ENCODE measurements around the gene BMP6. TPM values are rescaled to one million over a fixed set of nuclear protein-coding genes. Genes with fewer than 3 reads are reported as not detected.

BMP6 gene
- total and polyA plus RNA-seq, 5 experiments from 2014 or later, result not detected

DNA sequence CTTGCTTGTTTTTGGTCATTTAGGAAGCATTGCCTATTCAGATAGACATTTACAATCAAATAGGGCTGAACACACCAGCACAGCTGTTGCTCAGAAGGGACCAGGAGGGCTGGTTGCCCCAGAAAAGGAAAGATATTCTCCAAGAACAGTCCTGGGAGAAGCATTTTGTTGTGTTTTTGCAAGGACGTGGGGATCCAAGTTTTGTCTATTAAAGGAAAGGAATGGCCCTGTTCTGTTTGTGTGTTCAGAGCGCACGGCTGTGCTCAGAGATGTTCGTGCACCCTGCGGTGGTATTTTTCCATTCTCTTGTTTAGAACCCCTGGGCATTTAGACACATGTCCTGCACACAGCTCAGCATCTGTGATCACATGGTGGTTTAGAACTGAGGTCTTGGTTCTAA, 102.2 kb downstream of the BMP6 start:
- no peak overlapping the region for H3K4me3 Mint-ChIP-seq
- ATAC-seq (no peak), DNase-seq (no peak)
- H3K36me3 Mint-ChIP-seq, result peaks cover 0 to 5% (median 0%) of the 10 kb centered on the region in 3 donors
- H3K9me3 Mint-ChIP-seq, result peaks cover 0 to 12% (median 7%) of the 10 kb centered on the region in 9 donors
- POLR2A ChIA-PET, result no interaction called here
- H3K27ac Mint-ChIP-seq, result no peak overlapping the region
- H3K4me1 Mint-ChIP-seq, result no peaks in the 10 kb centered on the region
- peaks cover 15 to 61% (median 26%) of the 10 kb centered on the region in 5 donors for H3K27me3 Mint-ChIP-seq

DNA sequence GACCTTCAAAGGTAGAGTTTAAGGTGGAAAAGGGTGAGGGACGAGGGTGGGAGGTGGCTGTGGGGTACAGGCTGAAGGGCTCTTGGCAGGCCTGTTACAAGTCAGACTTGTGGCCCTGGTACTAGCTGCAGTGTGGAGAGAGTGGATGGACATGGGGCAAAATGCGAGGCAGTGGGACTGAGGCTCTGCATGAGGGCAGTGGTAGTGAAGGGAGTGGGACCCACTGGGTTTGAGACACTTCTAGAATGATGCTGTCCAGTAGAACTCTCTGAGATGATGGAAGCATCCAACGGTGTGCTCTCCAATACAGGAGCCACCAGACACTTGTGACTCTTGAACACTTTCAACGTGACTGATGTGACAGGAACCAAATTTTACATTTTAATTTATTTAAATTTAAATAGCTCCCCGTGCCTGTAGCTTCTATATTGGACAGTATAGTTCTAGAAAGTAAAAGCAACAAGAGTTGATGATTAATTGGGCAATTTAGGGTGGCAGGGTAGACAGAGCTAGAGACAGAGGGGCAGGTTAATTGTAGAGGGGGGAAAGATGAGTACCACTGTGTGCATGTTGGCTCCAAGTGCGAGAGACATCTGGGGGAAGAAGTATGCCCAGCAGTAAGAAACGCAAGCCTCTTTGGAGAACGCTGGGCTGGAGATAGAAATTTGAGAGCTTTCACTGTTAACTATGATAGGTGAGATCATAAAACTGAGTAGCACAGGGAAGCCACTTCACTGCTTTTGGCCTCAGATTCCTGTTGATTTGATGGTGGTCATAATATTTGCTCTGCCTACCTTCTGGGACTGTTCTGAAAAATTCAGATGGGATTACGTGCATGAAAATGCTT, 107.2 kb downstream of the BMP6 start:
- ATAC-seq (no peak), DNase-seq (no peak)
- H3K27ac Mint-ChIP-seq, result no peak overlapping the region
- peaks cover 9 to 43% (median 20%) of the 10 kb centered on the region in 5 donors for H3K27me3 Mint-ChIP-seq
- POLR2A ChIA-PET, result no interaction called here
- peaks cover 0 to 5% (median 0%) of the 10 kb centered on the region in 3 donors for H3K36me3 Mint-ChIP-seq
- H3K9me3 Mint-ChIP-seq, result peaks cover 0 to 12% (median 7%) of the 10 kb centered on the region in 9 donors
- H3K4me1 Mint-ChIP-seq, result no peaks in the 10 kb centered on the region
- no peak overlapping the region for H3K4me3 Mint-ChIP-seq

GRCh38 chr6:7833751-7834070, 107.8 kb downstream of the BMP6 start:
- Mint-ChIP-seq H3K27ac (no peak overlapping the region), H3K27me3 (peaks cover 9 to 43% (median 20%) of the 10 kb centered on the region in 5 donors), H3K36me3 (peaks cover 0 to 5% (median 0%) of the 10 kb centered on the region in 3 donors)

GRCh38 chr6:7836371-7837026, 110.6 kb downstream of the BMP6 start:
- Mint-ChIP-seq H3K27me3 (peaks cover 6 to 34% (median 10%) of the 10 kb centered on the region in 5 donors), H3K27ac (no peak overlapping the region), H3K4me3 (no peak overlapping the region), H3K9me3 (peaks cover 0 to 3% (median 0%) of the 10 kb centered on the region in 9 donors), H3K4me1 (no peaks in the 10 kb centered on the region), H3K36me3 (no peaks in the 10 kb centered on the region)
- POLR2A ChIA-PET, result no interaction called here
- ATAC-seq (no peak), DNase-seq (no peak)

More at GRCh38 chr6:7833751-7834070, 107.8 kb downstream of the BMP6 start:
- H3K9me3 Mint-ChIP-seq, result peaks cover 0 to 12% (median 7%) of the 10 kb centered on the region in 9 donors
- no peaks in the 10 kb centered on the region for H3K4me1 Mint-ChIP-seq
- POLR2A ChIA-PET, result no interaction called here
- H3K4me3 Mint-ChIP-seq, result no peak overlapping the region
- no peak for DNase-seq
- ATAC-seq, result no peak

DNA sequence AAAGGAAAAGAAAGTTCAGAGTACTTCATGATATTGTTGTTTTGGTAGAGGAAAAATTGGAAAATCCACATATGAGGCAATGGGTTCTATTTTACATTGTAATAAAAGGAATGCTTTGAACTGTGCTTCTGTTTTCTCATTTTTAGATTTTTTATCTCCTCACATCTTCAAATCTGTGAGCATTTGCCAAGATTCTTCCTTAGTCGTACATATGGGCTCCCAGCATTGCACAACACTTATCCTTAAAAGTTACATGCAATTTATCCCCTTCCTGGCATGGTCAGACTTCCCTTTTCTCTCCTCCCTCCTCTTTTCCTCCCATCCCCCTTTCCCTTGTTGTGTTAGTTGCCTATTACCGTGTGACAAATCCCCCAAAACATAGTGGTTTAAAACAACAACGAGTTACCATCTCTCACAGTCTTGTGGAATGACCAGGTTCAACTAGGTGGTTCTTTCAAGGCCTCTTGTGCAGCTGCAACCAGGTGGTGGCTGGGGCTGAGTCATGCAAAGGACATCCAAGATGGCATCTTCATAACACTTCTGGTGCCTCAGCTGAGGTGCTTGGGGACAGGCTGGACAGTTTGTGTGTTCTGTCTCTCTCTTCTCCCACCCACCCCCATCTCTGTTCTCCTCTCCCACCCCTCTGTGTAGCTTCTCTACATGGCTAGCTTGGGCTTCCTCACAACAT, 116.0 kb downstream of the BMP6 start:
- no peak for DNase-seq

GRCh38 chr6:7846966-7847818, 121.3 kb downstream of the BMP6 start:
- Mint-ChIP-seq H3K36me3 (peaks cover 0 to 5% (median 0%) of the 10 kb centered on the region in 3 donors), H3K4me1 (no peaks in the 10 kb centered on the region), H3K27ac (no peak overlapping the region), H3K27me3 (peaks cover 0 to 12% (median 3%) of the 10 kb centered on the region in 5 donors), H3K4me3 (no peak overlapping the region), H3K9me3 (peaks cover 2 to 20% (median 11%) of the 10 kb centered on the region in 9 donors)
- DNase-seq (no peak), ATAC-seq (no peak)
- POLR2A ChIA-PET, result no interaction called here

More for the DNA sequence above, 116.0 kb downstream of the BMP6 start:
- no peak for ATAC-seq
- peaks cover 3 to 21% (median 7%) of the 10 kb centered on the region in 5 donors for H3K27me3 Mint-ChIP-seq
- POLR2A ChIA-PET, result no interaction called here
- no peak overlapping the region for H3K4me3 Mint-ChIP-seq
- no peak overlapping the region for H3K27ac Mint-ChIP-seq
- H3K9me3 Mint-ChIP-seq, result peaks cover 0 to 8% (median 0%) of the 10 kb centered on the region in 9 donors
- H3K36me3 Mint-ChIP-seq, result no peaks in the 10 kb centered on the region
- no peaks in the 10 kb centered on the region for H3K4me1 Mint-ChIP-seq

DNA sequence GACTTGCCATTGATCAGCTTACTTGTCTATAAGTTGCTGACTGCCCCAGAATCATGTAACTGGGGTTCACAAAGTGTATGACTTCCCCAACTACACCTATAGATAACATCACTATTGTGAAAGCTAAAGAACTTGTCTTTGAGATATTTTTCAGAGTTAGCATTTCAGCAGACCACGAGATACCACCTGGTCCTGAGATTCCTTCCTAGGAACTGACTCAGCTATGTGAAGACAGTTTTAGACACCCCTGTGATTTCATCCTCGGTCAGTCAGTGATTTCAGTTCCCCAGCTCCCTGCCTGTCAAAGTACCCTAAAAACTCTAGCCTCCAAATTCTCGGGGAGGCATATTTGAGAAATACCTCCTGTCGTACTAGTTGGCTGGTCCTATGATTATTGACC, 122.3 kb downstream of the BMP6 start:
- H3K36me3 Mint-ChIP-seq, result peaks cover 0 to 12% (median 0%) of the 10 kb centered on the region in 3 donors
- peaks cover 0 to 26% (median 11%) of the 10 kb centered on the region in 9 donors for H3K9me3 Mint-ChIP-seq
- POLR2A ChIA-PET, result no interaction called here
- no peaks in the 10 kb centered on the region for H3K4me1 Mint-ChIP-seq
- no peak overlapping the region for H3K4me3 Mint-ChIP-seq
- DNase-seq, result no peak
- H3K27me3 Mint-ChIP-seq, result peaks cover 0 to 12% (median 3%) of the 10 kb centered on the region in 5 donors
- ATAC-seq, result no peak
- H3K27ac Mint-ChIP-seq, result no peak overlapping the region

GRCh38 chr6:7851780-7852179, 125.9 kb downstream of the BMP6 start:
- Mint-ChIP-seq H3K4me3 (no peak overlapping the region), H3K4me1 (no peaks in the 10 kb centered on the region), H3K27ac (no peak overlapping the region), H3K36me3 (peaks cover 0 to 13% (median 0%) of the 10 kb centered on the region in 3 donors), H3K9me3 (peaks cover 0 to 30% (median 11%) of the 10 kb centered on the region in 9 donors), H3K27me3 (peaks cover 0 to under 1% (median 0%) of the 10 kb centered on the region in 5 donors)
- POLR2A ChIA-PET, result no interaction called here
- ATAC-seq (no peak), DNase-seq (no peak)

DNA sequence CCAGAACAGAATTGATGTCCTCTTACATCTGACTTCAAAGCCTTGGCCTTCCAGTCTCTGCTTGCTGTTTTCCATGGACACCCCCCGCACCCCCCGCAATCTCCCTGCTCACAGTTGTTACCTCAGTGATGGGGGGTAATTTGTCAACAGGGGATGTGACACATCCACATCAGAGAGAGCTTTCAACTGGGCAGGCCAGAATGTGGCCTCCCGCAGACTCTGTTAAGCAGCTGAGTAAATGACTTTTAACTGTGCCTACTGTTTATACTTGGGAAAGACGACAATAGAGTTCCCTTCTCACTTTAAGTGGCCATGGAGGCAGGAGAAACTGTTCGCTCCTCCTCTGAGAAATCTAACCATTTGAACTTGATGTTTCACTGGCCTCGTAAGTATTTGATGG, 133.7 kb downstream of the BMP6 start:
- H3K4me1 Mint-ChIP-seq, result no peaks in the 10 kb centered on the region
- POLR2A ChIA-PET, result no interaction called here
- no peak for ATAC-seq

DNA sequence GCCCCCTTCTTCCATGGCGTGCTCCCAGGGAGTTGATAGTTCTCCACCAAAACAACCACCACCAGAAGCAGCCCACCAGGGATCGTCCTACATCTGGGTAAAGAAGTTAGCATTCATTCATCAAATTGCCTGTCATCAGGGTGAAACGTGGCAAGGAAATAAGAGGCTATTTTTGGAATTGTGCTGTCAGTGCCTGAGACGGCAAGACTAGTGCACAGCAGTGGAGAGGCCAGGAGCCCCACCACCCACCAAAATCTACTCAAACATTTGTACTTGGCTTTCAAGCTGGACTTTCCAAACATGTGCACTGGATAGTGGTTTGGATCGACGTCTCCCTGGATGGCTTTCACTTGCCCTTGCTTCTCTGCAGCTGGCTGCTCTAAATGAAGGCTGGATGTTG, 139.9 kb downstream of the BMP6 start:
- no peak for DNase-seq
- POLR2A ChIA-PET, result no interaction called here
- no peaks in the 10 kb centered on the region for H3K9me3 Mint-ChIP-seq
- peaks cover 1 to 11% (median 2%) of the 10 kb centered on the region in 5 donors for H3K27me3 Mint-ChIP-seq
- no peaks in the 10 kb centered on the region for H3K4me1 Mint-ChIP-seq
- H3K27ac Mint-ChIP-seq, result no peak overlapping the region
- no peak overlapping the region for H3K4me3 Mint-ChIP-seq
- H3K36me3 Mint-ChIP-seq, result no peaks in the 10 kb centered on the region
- ATAC-seq, result no peak

More for the DNA sequence above, 133.7 kb downstream of the BMP6 start:
- no peak overlapping the region for H3K4me3 Mint-ChIP-seq
- peaks cover 4 to 15% (median 9%) of the 10 kb centered on the region in 5 donors for H3K27me3 Mint-ChIP-seq
- no peak overlapping the region for H3K27ac Mint-ChIP-seq
- no peak for DNase-seq
- H3K9me3 Mint-ChIP-seq, result no peaks in the 10 kb centered on the region
- H3K36me3 Mint-ChIP-seq, result no peaks in the 10 kb centered on the region

DNA sequence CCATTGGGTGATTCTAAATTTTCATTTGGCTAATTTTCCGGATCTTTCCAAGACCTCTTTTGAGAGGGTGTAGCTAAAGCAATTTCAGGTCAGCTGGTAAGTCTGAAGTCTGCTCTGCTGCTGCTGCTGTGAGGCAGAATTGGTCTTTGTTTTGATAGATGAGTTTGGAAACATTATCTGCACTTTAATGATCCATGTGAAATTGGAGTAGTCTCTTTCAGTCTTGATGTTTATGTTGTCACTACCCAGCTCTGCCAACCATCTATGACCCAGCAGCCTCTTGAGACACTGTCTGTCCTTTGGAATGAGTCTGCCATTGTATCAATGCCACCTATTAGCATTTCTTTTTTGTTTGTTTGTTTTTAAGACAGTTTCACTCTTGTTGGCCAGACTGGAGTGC, 140.6 kb downstream of the BMP6 start:
- POLR2A ChIA-PET, result no interaction called here
- Mint-ChIP-seq H3K36me3 (no peaks in the 10 kb centered on the region), H3K27ac (no peak overlapping the region), H3K4me3 (no peak overlapping the region), H3K9me3 (peaks cover 0 to 2% (median 0%) of the 10 kb centered on the region in 9 donors), H3K27me3 (peaks cover 1 to 11% (median 2%) of the 10 kb centered on the region in 5 donors), H3K4me1 (no peaks in the 10 kb centered on the region)
- DNase-seq, result no peak
- no peak for ATAC-seq

GRCh38 chr6:7868926-7869325, 143.0 kb downstream of the BMP6 start:
- no peak for DNase-seq
- Mint-ChIP-seq H3K27me3 (peaks cover 0 to 11% (median 0%) of the 10 kb centered on the region in 5 donors), H3K4me3 (no peak overlapping the region), H3K4me1 (no peaks in the 10 kb centered on the region), H3K36me3 (peaks cover 0 to 7% (median 0%) of the 10 kb centered on the region in 3 donors), H3K27ac (no peak overlapping the region), H3K9me3 (peaks cover 0 to 10% (median 2%) of the 10 kb centered on the region in 9 donors)
- ATAC-seq, result no peak
- POLR2A ChIA-PET, result no interaction called here

Data from naive thymus-derived CD8-positive, alpha-beta T cell (primary cell).